Transverse colon (tissue), 4 donors: ENCODE measurements around the gene CTBP2. TPM values are rescaled to one million over a fixed set of nuclear protein-coding genes. Genes with fewer than 3 reads are reported as not detected.
"Not testable (repeated sequence)": the region's sequence is repeated elsewhere in the genome, so short reads cannot be mapped to it uniquely, and the experiment has no call there.

Experiments used
- DNase-seq: peaks from one replicate; pipeline ENCODE4 v3.0.0-alpha.2; 2019
- H3K27ac ChIP-seq, 4 donors: fragments of 200-600 bp; sonication (generic); 2 replicates each; pipeline ENCODE4 v1.5.1; 2016 to 2018; ENCODE audit warnings: inconsistent platforms in 4 of 4
- H3K27me3 ChIP-seq: fragments of 200-600 bp; sonication (generic); 2 replicates; pipeline ENCODE4 v1.5.1; 2017; ENCODE audit warnings: inconsistent platforms
- H3K36me3 ChIP-seq, 4 donors: fragments of 200-600 bp; sonication (generic); 2 replicates each; pipeline ENCODE4 v1.5.1; 2017 to 2019; ENCODE audit warnings: inconsistent platforms in 4 of 4
- H3K4me1 ChIP-seq, 4 donors: fragments of 200-600 bp; sonication (generic); 2 replicates each; pipeline ENCODE4 v1.5.1; 2017 to 2020; ENCODE audit warnings: inconsistent platforms in 4 of 4
- H3K4me3 ChIP-seq, 4 donors: fragments of 200-600 bp; sonication (generic); 1 replicate in 1 of 4; 2 replicates in 3 of 4; pipeline versions ENCODE4 v1.5.1 to v1.6.1; 2017 to 2019; ENCODE audit warnings: inconsistent platforms in 4 of 4
- H3K9me3 ChIP-seq, 2 donors: fragments of 200-600 bp; sonication (generic); 2 replicates each; pipeline ENCODE4 v1.5.1; 2017 to 2019; ENCODE audit warnings: inconsistent platforms in 2 of 2
- EP300 ChIP-seq: sonication (generic); formaldehyde crosslinking; IDR thresholded peaks from one replicate; pipeline ENCODE4 v1.6.1; 2017; ENCODE audit warnings: antibody characterized with exemption, low read depth
- POLR2A ChIP-seq: fragments of 450-650 bp; IDR thresholded peaks from one replicate; pipeline ENCODE4 v1.6.1; 2016; ENCODE audit warnings: antibody characterized with exemption, mild to moderate bottlenecking, moderate library complexity
- POLR2AphosphoS5 ChIP-seq, 3 donors: sonication (generic); formaldehyde crosslinking; IDR thresholded peaks; one replicate each; pipeline ENCODE4 v1.6.1; 2016; ENCODE audit warnings: antibody characterized with exemption in 3 of 3
- whole genome bisulfite sequencing, 2 donors: methylation state at CpG; one replicate each; pipeline ENCODE4 v1.1.5; 2018; ENCODE audit warnings: low coverage in 1 of 2; 5-methylcytosine and 5-hydroxymethylcytosine counted together
- in situ Hi-C, 4 donors: fragments of 200-750 bp; cut with MboI; loops; one replicate each; pipeline versions ENCODE4 v1.15.0 to v1.15.1; 2017; ENCODE audit warnings: low sequenced_read_pairs in 3 of 4, low pct_ligation_motif_present in 1 of 4, low pct_unique_long_range_greater_than_20kb in 1 of 4
- intact Hi-C: fragments of 100-400 bp; cut with DNase I; formaldehyde crosslinking; loops from one replicate; pipeline ENCODE4 v1.15.1; 2023; ENCODE audit warnings: low total_unique reads
- total RNA-seq, 4 donors: library from RNA; depleted of rRNA; stranded (reverse); fragments of >200 nt; gene quantifications; one replicate each; pipeline ENCODE4 v1.1.0, GENCODE V29; 2016
- TF ChIP-seq, protein P1 (sequence below), 5 experiments: fragments of 200-600 bp in 3 of 5; fragments of 450-650 bp in 2 of 5; sonication (generic) in 3 of 5; IDR thresholded peaks; 1 replicate in 2 of 5; 2 replicates in 3 of 5; pipeline ENCODE4 v1.5.1; 2016 to 2017; ENCODE audit warnings: antibody characterized with exemption in 5 of 5, inconsistent platforms in 3 of 5, mild to moderate bottlenecking in 2 of 5, moderate library complexity in 1 of 5

The CTBP2 gene
- total RNA-seq, 4 donors from 2014 or later, result 71.9 to 247 (median 98.4) TPM

DNA sequence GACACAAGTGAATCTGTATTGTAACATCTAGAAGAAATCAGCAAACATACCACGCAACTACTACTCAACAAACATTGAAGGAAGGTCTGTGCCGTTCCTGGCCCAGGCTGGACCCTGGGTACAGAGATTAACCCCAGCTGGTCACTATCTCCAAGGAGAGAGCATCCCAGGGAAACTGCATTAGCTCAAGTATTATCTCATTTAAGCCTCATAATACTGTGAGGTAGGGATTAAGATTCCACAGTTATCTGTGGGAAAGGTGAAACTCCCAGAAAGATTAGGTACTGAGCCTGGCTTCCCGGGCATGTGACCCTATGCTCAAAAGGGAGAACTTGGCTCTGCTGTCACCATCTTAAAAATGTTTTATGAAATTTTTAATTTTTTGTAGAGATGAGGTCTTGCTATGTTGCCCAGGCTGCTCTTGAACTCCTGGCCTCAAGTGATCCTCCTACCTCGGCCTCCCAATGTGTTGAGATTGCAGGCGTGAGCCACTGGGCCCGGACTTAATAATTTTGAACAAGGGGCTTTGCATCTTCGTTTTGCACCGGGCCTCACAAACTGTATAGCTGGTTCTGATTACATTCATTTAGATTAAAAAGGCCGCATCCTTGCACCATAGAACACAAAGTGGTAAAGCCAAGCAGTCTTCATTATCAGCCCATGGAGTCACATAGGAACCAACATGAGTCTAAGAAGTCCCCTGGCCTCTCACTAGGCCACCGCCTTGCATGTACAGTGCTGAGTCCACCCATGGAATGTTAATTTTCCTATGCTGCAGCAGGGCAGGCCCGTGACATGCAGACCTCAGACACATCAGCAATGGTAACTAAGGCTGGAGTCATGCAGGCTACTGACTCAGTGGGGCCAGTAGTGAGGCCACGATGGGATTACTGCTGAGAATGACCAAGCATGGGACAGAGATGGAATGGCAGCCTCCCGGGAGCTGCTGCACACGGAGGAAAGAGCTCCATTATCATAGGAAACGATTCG lies 5.5 kb upstream of the CTBP2 start:
- Histone ChIP-seq H3K4me1 (peaks cover 0 to 12% (median 9%) of the 10 kb centered on the region in 4 donors), H3K27me3 (no peaks in the 10 kb centered on the region), H3K27ac (no peak overlapping the region), H3K4me3 (no peak overlapping the region), H3K36me3 (no peaks in the 10 kb centered on the region), H3K9me3 (no peaks in the 10 kb centered on the region)
- intact Hi-C loops, result no loop called here
- DNase-seq, result no peak
- WGBS, 2 donors, result 67 to 90% methylated on average over 2 to 16 of the region's 16 CpGs
- in situ Hi-C loops, result loop anchor here in 1 of 4 donors (25.0 kb wide), 1 partner anchor 104 kb away; no protein-coding TSS in a partner anchor
- TF ChIP-seq POLR2A (no peak), POLR2AphosphoS5 (IDR thresholded peaks at IDR 0.05) (no peak), EP300 (no peak)
- TF ChIP-seq, protein P1, sequence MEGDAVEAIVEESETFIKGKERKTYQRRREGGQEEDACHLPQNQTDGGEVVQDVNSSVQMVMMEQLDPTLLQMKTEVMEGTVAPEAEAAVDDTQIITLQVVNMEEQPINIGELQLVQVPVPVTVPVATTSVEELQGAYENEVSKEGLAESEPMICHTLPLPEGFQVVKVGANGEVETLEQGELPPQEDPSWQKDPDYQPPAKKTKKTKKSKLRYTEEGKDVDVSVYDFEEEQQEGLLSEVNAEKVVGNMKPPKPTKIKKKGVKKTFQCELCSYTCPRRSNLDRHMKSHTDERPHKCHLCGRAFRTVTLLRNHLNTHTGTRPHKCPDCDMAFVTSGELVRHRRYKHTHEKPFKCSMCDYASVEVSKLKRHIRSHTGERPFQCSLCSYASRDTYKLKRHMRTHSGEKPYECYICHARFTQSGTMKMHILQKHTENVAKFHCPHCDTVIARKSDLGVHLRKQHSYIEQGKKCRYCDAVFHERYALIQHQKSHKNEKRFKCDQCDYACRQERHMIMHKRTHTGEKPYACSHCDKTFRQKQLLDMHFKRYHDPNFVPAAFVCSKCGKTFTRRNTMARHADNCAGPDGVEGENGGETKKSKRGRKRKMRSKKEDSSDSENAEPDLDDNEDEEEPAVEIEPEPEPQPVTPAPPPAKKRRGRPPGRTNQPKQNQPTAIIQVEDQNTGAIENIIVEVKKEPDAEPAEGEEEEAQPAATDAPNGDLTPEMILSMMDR (IDR thresholded peaks at IDR 0.05), result no peak

DNA sequence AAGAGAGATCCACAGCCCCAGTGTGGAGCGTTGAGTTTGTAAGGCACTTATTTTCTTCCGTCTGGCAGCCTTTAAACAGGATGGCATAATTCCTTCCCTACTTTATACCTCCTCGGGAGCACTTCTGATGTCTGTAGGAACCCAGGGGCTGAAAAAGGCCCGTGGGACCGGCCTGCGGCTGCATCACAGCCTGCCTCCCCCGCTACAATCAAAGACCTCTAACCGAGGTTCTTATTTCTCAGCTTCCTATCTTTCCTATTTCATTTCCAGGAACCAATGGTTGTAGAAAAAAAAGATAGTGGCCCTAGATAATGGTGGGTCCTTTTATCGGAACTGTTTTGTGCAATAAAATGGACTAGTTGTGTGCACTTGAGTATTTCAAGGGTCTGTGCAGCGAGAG lies 4.1 kb upstream of the CTBP2 start:
- Histone ChIP-seq H3K4me3 (no peak overlapping the region), H3K4me1 (peaks cover 0 to 12% (median 9%) of the 10 kb centered on the region in 4 donors), H3K27ac (no peak overlapping the region), H3K9me3 (no peaks in the 10 kb centered on the region), H3K36me3 (no peaks in the 10 kb centered on the region), H3K27me3 (no peaks in the 10 kb centered on the region)
- no peak for TF ChIP-seq POLR2AphosphoS5 (IDR thresholded peaks at IDR 0.05)
- TF ChIP-seq, protein P1 (IDR thresholded peaks at IDR 0.05), result no peak
- TF ChIP-seq POLR2A, result no peak
- TF ChIP-seq EP300, result no peak
- DNase-seq, result no peak
- 94 to 100% methylated on average over 2 to 10 of the region's 10 CpGs for WGBS, 2 donors
- intact Hi-C loops (no loop called here), in situ Hi-C loops (loop anchor here in 1 of 4 donors (25.0 kb wide), 1 partner anchor 102 kb away; no protein-coding TSS in a partner anchor)

DNA sequence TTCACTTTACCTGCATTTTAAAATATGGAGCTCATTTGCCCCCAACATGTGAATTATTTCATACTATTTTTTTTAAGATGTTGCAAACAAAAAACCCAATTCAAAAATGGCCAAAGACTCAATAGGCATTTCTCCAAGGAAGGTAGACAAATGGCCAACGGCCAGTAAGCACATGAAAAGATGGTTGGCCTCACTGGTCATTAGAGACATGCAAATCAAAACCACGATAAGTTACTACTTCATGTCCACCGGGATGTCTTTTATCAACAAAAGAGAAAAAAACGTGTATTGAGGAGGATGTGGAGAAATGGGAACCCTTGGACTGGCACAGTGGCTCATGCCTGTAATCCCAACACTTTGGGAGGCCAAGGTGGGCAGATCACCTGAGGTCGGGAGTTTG lies 3.4 kb upstream of the CTBP2 start:
- WGBS, 2 donors, result 68 to 77% methylated on average over 3 to 5 of the region's 5 CpGs
- Histone ChIP-seq H3K9me3 (no peaks in the 10 kb centered on the region), H3K4me1 (peaks cover 0 to 12% (median 9%) of the 10 kb centered on the region in 4 donors), H3K27ac (no peak overlapping the region), H3K27me3 (no peaks in the 10 kb centered on the region), H3K4me3 (no peak overlapping the region), H3K36me3 (no peaks in the 10 kb centered on the region)
- DNase-seq, result no peak
- in situ Hi-C loops, result loop anchor here in 1 of 4 donors (25.0 kb wide), 1 partner anchor 102 kb away; no protein-coding TSS in a partner anchor
- TF ChIP-seq EP300, result no peak
- TF ChIP-seq POLR2AphosphoS5 (IDR thresholded peaks at IDR 0.05), result no peak
- TF ChIP-seq, protein P1 (IDR thresholded peaks at IDR 0.05), result no peak
- no peak for TF ChIP-seq POLR2A
- intact Hi-C loops, result no loop called here

DNA sequence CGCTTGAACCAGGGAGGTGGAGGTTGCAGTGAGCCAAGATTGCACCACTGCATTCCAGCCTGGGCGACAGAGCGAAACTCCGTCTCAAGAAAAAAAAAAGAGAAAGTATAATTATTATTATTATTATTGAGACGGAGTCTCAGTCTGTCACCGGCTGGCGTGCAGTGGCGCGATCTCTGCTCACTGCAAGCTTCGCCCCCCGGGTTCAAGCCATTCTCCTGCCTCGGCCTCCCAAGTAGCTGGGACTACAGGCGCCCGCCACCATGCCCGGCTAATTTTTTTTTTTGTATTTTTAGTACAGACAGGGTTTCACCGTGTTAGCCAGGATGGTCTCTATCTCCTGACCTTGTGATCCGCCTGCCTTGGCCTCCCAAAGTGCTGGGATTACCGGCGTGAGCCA lies 2.9 kb upstream of the CTBP2 start:
- intact Hi-C loops, H3K4me3 ChIP-seq, H3K9me3 ChIP-seq, H3K36me3 ChIP-seq, H3K27ac ChIP-seq, DNase-seq, H3K27me3 ChIP-seq: not testable (repeated sequence)
- H3K4me1 ChIP-seq, result peaks cover 0 to 12% (median 9%) of the 10 kb centered on the region in 4 donors
- WGBS, 2 donors, result 92 to 94% methylated on average over 13 to 19 of the region's 19 CpGs
- in situ Hi-C loops, result loop anchor here in 1 of 4 donors (25.0 kb wide), 1 partner anchor 101 kb away; no protein-coding TSS in a partner anchor
